Endothelial cell of umbilical vein (primary cell): ENCODE data around the gene TCN2. TPM values are rescaled to one million over a fixed set of nuclear protein-coding genes. Genes with fewer than 3 reads are reported as not detected.

Experiments used
- BruUV-seq: library from RNA; stranded (reverse); fragments of 400-500 nt; replicated peaks from 2 replicates; lab custom pipeline; 2021; lab: Mats Ljungman, UMichigan
- CTCF ChIA-PET: fragments of 300-600, 350-600 bp; sonication (Branson Sonifier 250); formaldehyde crosslinking; loops from one replicate; lab custom pipeline; 2021; ENCODE audit warnings: antibody characterized with exemption, inconsistent platforms; lab: Charles Lee
- POLR2A ChIA-PET: fragments of 300-600, 350-600 bp; sonication (Branson Sonifier 250); formaldehyde crosslinking; loops from one replicate; lab custom pipeline; 2021; ENCODE audit warnings: antibody characterized with exemption, inconsistent platforms; lab: Charles Lee
- DNase-seq: peaks from one replicate; pipeline ENCODE4 v3.0.0-alpha.2; 2011; ENCODE audit warnings: low read depth, low spot score
- FAIRE-seq: peaks from 2 replicates; lab custom pipeline; 2011; peaks lifted over from hg19 to GRCh38; lab: Jason Lieb, UNC
- H2AFZ ChIP-seq: 2 replicates; pipeline ENCODE4 v1.6.0; 2012; ENCODE audit warnings: low read depth, low read length, control low read depth, inconsistent platforms
- H3K27ac ChIP-seq: 2 replicates; pipeline ENCODE4 v1.5.1; 2011; ENCODE audit warnings: low read depth, mild to moderate bottlenecking, control low read depth, low read length, moderate library complexity; ENCODE audit not compliant: insufficient read depth
- H3K27me3 ChIP-seq, 2 experiments: 2 replicates each; pipeline versions ENCODE4 v1.6.0 to v1.6.1; 2011; ENCODE audit warnings: low read length in 2 of 2, mixed read lengths in 1 of 2; ENCODE audit not compliant: control insufficient read depth in 2 of 2, insufficient read depth in 2 of 2
- H3K36me3 ChIP-seq, 2 experiments: 2 replicates in 1 of 2; 3 replicates in 1 of 2; pipeline ENCODE4 v1.5.1; 2011; ENCODE audit warnings: low read length in 2 of 2, mild to moderate bottlenecking in 1 of 2, moderate library complexity in 1 of 2; ENCODE audit not compliant: control insufficient read depth in 2 of 2, insufficient read depth in 2 of 2; ENCODE audit errors: extremely low read depth in 1 of 2
- H3K4me1 ChIP-seq: 3 replicates; pipeline ENCODE4 v1.5.1; 2011; ENCODE audit warnings: mild to moderate bottlenecking, low read length; ENCODE audit not compliant: control insufficient read depth, insufficient read depth; ENCODE audit errors: extremely low read depth
- H3K4me2 ChIP-seq: 2 replicates; pipeline ENCODE4 v1.6.1; 2011; ENCODE audit warnings: low read length, control low read depth, mixed read lengths; ENCODE audit not compliant: insufficient read depth
- H3K4me3 ChIP-seq, 3 experiments: fragments of 200-600 bp in 1 of 3; sonication (generic), shearing (Covaris generic) in 1 of 3; replicated peaks in 1 of 3; 2 replicates each; pipeline ENCODE4 v1.5.1; 2011 to 2016; ENCODE audit warnings: control low read depth in 3 of 3, low read length in 3 of 3, mild to moderate bottlenecking in 2 of 3, inconsistent platforms in 1 of 3, low read depth in 1 of 3, moderate library complexity in 1 of 3; ENCODE audit not compliant: insufficient read depth in 1 of 3
- H3K79me2 ChIP-seq: 2 replicates; pipeline ENCODE4 v1.6.0; 2012; ENCODE audit warnings: low read length, inconsistent platforms; ENCODE audit not compliant: control insufficient read depth, insufficient read depth
- H3K9ac ChIP-seq: replicated peaks from 2 replicates; pipeline ENCODE3; 2011; ENCODE audit warnings: low read length, control low read depth; ENCODE audit not compliant: insufficient read depth; ENCODE audit errors: extremely low read depth
- H3K9me1 ChIP-seq: replicated peaks from 3 replicates; pipeline ENCODE4 v1.6.0; 2011; ENCODE audit warnings: mild to moderate bottlenecking, low read length; ENCODE audit not compliant: control insufficient read depth, insufficient read depth; ENCODE audit errors: extremely low read depth
- H3K9me3 ChIP-seq: replicated peaks from 2 replicates; pipeline ENCODE4 v1.5.1; 2012; ENCODE audit warnings: low read length, inconsistent platforms; ENCODE audit not compliant: control insufficient read depth, insufficient read depth
- H4K20me1 ChIP-seq: replicated peaks from 2 replicates; pipeline ENCODE3; 2011; ENCODE audit warnings: mild to moderate bottlenecking, low read length; ENCODE audit not compliant: control insufficient read depth, insufficient read depth; ENCODE audit errors: extremely low read depth
- EZH2 ChIP-seq: IDR thresholded peaks from 2 replicates; pipeline ENCODE4 v1.6.1; 2012; ENCODE audit warnings: borderline replicate concordance, low read depth, mild to moderate bottlenecking, moderate library complexity, low read length, inconsistent platforms; ENCODE audit not compliant: severe bottlenecking
- FOS ChIP-seq: IDR thresholded peaks from 2 replicates; pipeline ENCODE4 v1.6.1; 2011; ENCODE audit warnings: mild to moderate bottlenecking, low read length, moderate library complexity, borderline replicate concordance; ENCODE audit not compliant: insufficient read depth
- GATA2 ChIP-seq: IDR thresholded peaks from 2 replicates; pipeline ENCODE4 v1.7.0; 2011; ENCODE audit warnings: low read depth, mild to moderate bottlenecking, moderate library complexity, mixed read lengths, low read length; ENCODE audit not compliant: insufficient read length, insufficient read depth
- JUN ChIP-seq: IDR thresholded peaks from 2 replicates; pipeline ENCODE4 v1.6.1; 2011; ENCODE audit warnings: borderline replicate concordance, low read depth; ENCODE audit not compliant: insufficient read length, insufficient read depth
- MYC ChIP-seq: IDR thresholded peaks from one replicate; pipeline ENCODE4 v1.6.1; 2011; ENCODE audit warnings: mild to moderate bottlenecking, low read depth, low read length
- POLR2A ChIP-seq: IDR thresholded peaks from 2 replicates; pipeline ENCODE4 v1.6.1; 2012; ENCODE audit warnings: low read depth, mild to moderate bottlenecking, control low read depth, low read length
- POLR2AphosphoS5 ChIP-seq: IDR thresholded peaks from 2 replicates; pipeline ENCODE4 v1.6.1; 2012; ENCODE audit warnings: low read depth, mild to moderate bottlenecking, control low read depth, low read length, moderate library complexity; ENCODE audit not compliant: insufficient read depth
- dilution Hi-C: fragments of 300-500 bp; cut with MboI; formaldehyde crosslinking; loops from one replicate; pipeline ENCODE4 v1.15.0; 2019; ENCODE audit warnings: low sequenced_read_pairs; ENCODE audit not compliant: extremely low pct_ligation_motif_present
- intact Hi-C: fragments of 100-400 bp; cut with micrococcal nuclease; formaldehyde crosslinking; loops from one replicate; pipeline ENCODE4 v1.10.0; 2022
- polyA plus RNA-seq, 4 experiments: library from polyadenylated mRNA; depleted of rRNA in 3 of 4; stranded (reverse) in 3 of 4; unstranded in 1 of 4; fragments of >200 nt; gene quantifications; 2 replicates each; pipeline versions ENCODE4 v1.2.1 to v1.2.3, GENCODE V29; 2011 to 2012; ENCODE audit warnings: missing spikeins in 1 of 4
- total RNA-seq: library from RNA; stranded (reverse); gene quantifications from 2 replicates; pipeline ENCODE4 v1.2.3, GENCODE V29; 2021
- TF ChIP-seq, protein P1 (sequence below): IDR thresholded peaks from 2 replicates; pipeline ENCODE4 v1.6.1; 2011; ENCODE audit not compliant: insufficient read depth, insufficient read length
- TF ChIP-seq, protein P2 (sequence below), 2 donors: IDR thresholded peaks; 1 replicate in 1 of 2; 2 replicates in 1 of 2; pipeline ENCODE4 v1.5.1; 2011; ENCODE audit warnings: low read length in 2 of 2, mild to moderate bottlenecking in 2 of 2, moderate library complexity in 2 of 2, control low read depth in 1 of 2, inconsistent platforms in 1 of 2, low read depth in 1 of 2; ENCODE audit not compliant: insufficient read depth in 1 of 2; ENCODE audit errors: extremely low read depth in 1 of 2

The TCN2 gene
- total and polyA plus RNA-seq, 2 donors (not counting 3 experiments of a cell fraction or from before 2014, with no cell fraction given), result 80.6 to 188 TPM

DNA sequence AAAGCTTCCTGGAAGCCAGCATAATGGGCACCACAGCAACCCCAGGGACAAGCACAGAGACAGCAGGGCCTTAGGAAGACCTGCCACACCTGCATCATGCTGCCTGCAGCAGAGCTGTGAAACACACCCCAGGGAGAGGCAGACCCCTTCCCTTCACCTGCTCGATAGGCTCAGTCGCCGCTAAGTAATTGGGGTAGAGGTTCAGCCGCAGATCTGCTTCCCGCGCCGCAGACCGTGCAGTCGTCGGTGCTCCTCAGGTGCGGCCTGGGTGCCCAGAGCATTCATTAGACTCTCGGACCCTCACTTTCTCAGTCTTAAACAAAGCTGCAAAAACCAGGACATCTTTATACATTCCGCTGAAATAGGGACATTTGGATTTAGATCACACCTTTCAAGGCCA lies 57.8 kb downstream of the TCN2 start:
- dilution Hi-C loops, result no loop called here
- CTCF ChIA-PET, result interaction anchor here (1.3 kb wide), 1 partner anchor 30 kb away, joined by 4 read pairs; the partner anchor contains the start of gene SLC35E4

DNA sequence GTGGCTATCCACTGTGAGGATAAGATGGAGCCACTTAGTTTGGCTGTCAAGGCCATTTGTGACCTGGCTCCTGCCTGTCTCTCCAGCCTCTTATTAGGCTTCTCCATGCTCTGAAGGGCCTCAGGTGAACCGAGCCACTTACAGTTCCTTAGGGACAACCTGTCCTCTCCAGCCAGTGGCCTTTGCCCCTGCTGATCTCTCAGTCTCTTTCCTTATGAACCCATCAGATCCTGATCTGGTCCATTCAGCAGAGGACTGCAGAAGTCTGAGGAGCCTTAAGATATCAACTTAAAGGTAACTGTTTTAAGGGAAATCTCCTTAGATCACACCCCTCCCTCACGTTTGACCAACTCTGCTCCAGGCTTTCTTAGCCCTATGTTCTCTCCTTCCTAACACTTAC lies 58.3 kb downstream of the TCN2 start:
- CTCF ChIA-PET, result interaction anchor here (1.3 to 4.5 kb wide), 2 partner anchors 30 to 89 kb away, joined by 4 to 47 read pairs; partner anchors contain the start of gene SLC35E4
- no peak overlapping the region for H3K4me3 ChIP-seq
- TF ChIP-seq JUN, result no peak
- TF ChIP-seq FOS, result no peak
- TF ChIP-seq, protein P1, sequence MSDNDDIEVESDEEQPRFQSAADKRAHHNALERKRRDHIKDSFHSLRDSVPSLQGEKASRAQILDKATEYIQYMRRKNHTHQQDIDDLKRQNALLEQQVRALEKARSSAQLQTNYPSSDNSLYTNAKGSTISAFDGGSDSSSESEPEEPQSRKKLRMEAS, result no peak
- no peak for TF ChIP-seq POLR2A
- TF ChIP-seq POLR2AphosphoS5, result no peak
- TF ChIP-seq, protein P2, sequence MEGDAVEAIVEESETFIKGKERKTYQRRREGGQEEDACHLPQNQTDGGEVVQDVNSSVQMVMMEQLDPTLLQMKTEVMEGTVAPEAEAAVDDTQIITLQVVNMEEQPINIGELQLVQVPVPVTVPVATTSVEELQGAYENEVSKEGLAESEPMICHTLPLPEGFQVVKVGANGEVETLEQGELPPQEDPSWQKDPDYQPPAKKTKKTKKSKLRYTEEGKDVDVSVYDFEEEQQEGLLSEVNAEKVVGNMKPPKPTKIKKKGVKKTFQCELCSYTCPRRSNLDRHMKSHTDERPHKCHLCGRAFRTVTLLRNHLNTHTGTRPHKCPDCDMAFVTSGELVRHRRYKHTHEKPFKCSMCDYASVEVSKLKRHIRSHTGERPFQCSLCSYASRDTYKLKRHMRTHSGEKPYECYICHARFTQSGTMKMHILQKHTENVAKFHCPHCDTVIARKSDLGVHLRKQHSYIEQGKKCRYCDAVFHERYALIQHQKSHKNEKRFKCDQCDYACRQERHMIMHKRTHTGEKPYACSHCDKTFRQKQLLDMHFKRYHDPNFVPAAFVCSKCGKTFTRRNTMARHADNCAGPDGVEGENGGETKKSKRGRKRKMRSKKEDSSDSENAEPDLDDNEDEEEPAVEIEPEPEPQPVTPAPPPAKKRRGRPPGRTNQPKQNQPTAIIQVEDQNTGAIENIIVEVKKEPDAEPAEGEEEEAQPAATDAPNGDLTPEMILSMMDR (IDR thresholded peaks at IDR 0.05; ENCODE audit: extremely low read depth in 1 of 2, insufficient read depth in 1 of 2, low read depth in 1 of 2, low read length in 2 of 2), result no peak
- no peak for TF ChIP-seq MYC
- no peak for TF ChIP-seq GATA2
- TF ChIP-seq EZH2, result no peak
- dilution Hi-C loops (no loop called here), intact Hi-C loops (no loop called here)
- H3K9me3 ChIP-seq, result no peaks in the 10 kb centered on the region
- H4K20me1 ChIP-seq, result no peaks in the 10 kb centered on the region
- H3K9ac ChIP-seq, result no peak overlapping the region
- no peak for DNase-seq
- H2AFZ ChIP-seq, result no peak overlapping the region
- no peaks in the 10 kb centered on the region for H3K9me1 ChIP-seq
- H3K4me1 ChIP-seq, result peaks cover 11% of the 10 kb centered on the region
- no peak overlapping the region for H3K4me2 ChIP-seq
- no TSS peak for BruUV-seq
- H3K79me2 ChIP-seq, result no peaks in the 10 kb centered on the region
- H3K27me3 ChIP-seq, result no peaks in the 10 kb centered on the region
- H3K36me3 ChIP-seq, result peaks cover 0 to 15% of the 10 kb centered on the region in 2 experiments
- H3K27ac ChIP-seq, result no peak overlapping the region
- FAIRE-seq, result no peak
- POLR2A ChIA-PET, result no interaction called here

More for the DNA sequence above, 57.8 kb downstream of the TCN2 start:
- FAIRE-seq (no peak), DNase-seq (no peak)
- Histone ChIP-seq H3K36me3 (peaks cover 0 to 15% of the 10 kb centered on the region in 2 experiments), H3K4me3 (no peak overlapping the region), H3K27ac (no peak overlapping the region), H3K9ac (no peak overlapping the region), H3K9me3 (no peaks in the 10 kb centered on the region), H3K4me1 (peaks cover 11% of the 10 kb centered on the region), H3K9me1 (no peaks in the 10 kb centered on the region), H2AFZ (no peak overlapping the region), H3K4me2 (no peak overlapping the region), H4K20me1 (no peaks in the 10 kb centered on the region), H3K79me2 (no peaks in the 10 kb centered on the region), H3K27me3 (no peaks in the 10 kb centered on the region)
- POLR2A ChIA-PET, result no interaction called here
- TF ChIP-seq, protein P2 (IDR thresholded peaks at IDR 0.05; ENCODE audit: extremely low read depth in 1 of 2, insufficient read depth in 1 of 2, low read depth in 1 of 2, low read length in 2 of 2), result no peak
- no peak for TF ChIP-seq POLR2A
- no peak for TF ChIP-seq JUN
- intact Hi-C loops, result no loop called here
- BruUV-seq, result no TSS peak
